ENCODE results near the gene IDH3G.

GRCh38 chrX:153821066-153821465 is 26.9 kb upstream of the IDH3G start:
- TF ChIP-seq CTCF (IDR thresholded peaks at IDR 0.05): no peak
- TF ChIP-seq POLR2A (IDR thresholded peaks at IDR 0.05): no peak
